ENCODE results near the gene LIMS2.

The LIMS2 gene

GRCh38 chr2:127651971-127652550, 23.3 kb downstream of the LIMS2 start:
- Histone ChIP-seq H3K4me3 (ENCODE audit: low read depth, low read length) (no peak overlapping the region), H2AFZ (ENCODE audit: insufficient read depth, low read length, poor library complexity) (no peak overlapping the region), H4K8ac (ENCODE audit: low read depth, low read length) (no peak overlapping the region), H3K4me1 (ENCODE audit: control insufficient read depth in 1 of 2, insufficient read depth in 2 of 2, low read length in 2 of 2) (peaks cover 12 to 17% of the 10 kb centered on the region in 2 experiments), H2BK5ac (ENCODE audit: low read depth, low read length, poor library complexity) (no peak overlapping the region), H3K4ac (ENCODE audit: low read depth, low read length) (no peak overlapping the region), H2BK120ac (ENCODE audit: insufficient read depth, low read length, poor library complexity) (no peak overlapping the region), H3K23ac (ENCODE audit: low read length) (no peak overlapping the region), H2BK12ac (ENCODE audit: low read length) (peak overlapping the region; percentile 7), H4K91ac (ENCODE audit: low read depth, low read length) (no peak overlapping the region), H3K14ac (ENCODE audit: low read length) (no peak overlapping the region), H3K79me2 (ENCODE audit: control insufficient read depth, insufficient read depth, low read length, poor library complexity) (no peaks in the 10 kb centered on the region), H3K27ac (ENCODE audit: low read depth, low read length) (peak overlapping the region; percentile 42), H3K9me3 (ENCODE audit: insufficient read depth, low read depth, low read length) (peaks cover 2% of the 10 kb centered on the region), H3K27me3 (ENCODE audit: insufficient read depth, low read length) (no peaks in the 10 kb centered on the region), H3K9ac (ENCODE audit: low read length) (no peak overlapping the region), H2AK5ac (ENCODE audit: low read length) (no peak overlapping the region), H4K12ac (ENCODE audit: low read depth, low read length) (no peak overlapping the region), H3K18ac (ENCODE audit: low read length) (no peak overlapping the region), H3K79me1 (ENCODE audit: low read length) (no peaks in the 10 kb centered on the region), H3K36me3 (ENCODE audit: control insufficient read depth in 1 of 2, insufficient read depth in 2 of 2, low read length in 2 of 2) (peaks cover 0 to 2% of the 10 kb centered on the region in 2 experiments), H3K4me2 (ENCODE audit: low read length) (no peak overlapping the region)
- no peak for DNase-seq
- WGBS (ENCODE audit: extremely low coverage, insufficient coverage, insufficient read length), result no CpG with 5 or more reads among the region's 14 CpGs

GRCh38 chr2:127651381-127651809, 23.9 kb downstream of the LIMS2 start:
- Histone ChIP-seq H3K18ac (ENCODE audit: low read length) (no peak overlapping the region), H2BK5ac (ENCODE audit: low read depth, low read length, poor library complexity) (no peak overlapping the region), H3K27me3 (ENCODE audit: insufficient read depth, low read length) (no peaks in the 10 kb centered on the region), H3K9ac (ENCODE audit: low read length) (no peak overlapping the region), H3K4me1 (ENCODE audit: control insufficient read depth in 1 of 2, insufficient read depth in 2 of 2, low read length in 2 of 2) (peaks cover 12 to 17% of the 10 kb centered on the region in 2 experiments), H4K12ac (ENCODE audit: low read depth, low read length) (no peak overlapping the region), H3K23ac (ENCODE audit: low read length) (no peak overlapping the region), H3K27ac (ENCODE audit: low read depth, low read length) (peak overlapping the region; percentile 42), H3K9me3 (ENCODE audit: insufficient read depth, low read depth, low read length) (peaks cover 2% of the 10 kb centered on the region), H3K79me2 (ENCODE audit: control insufficient read depth, insufficient read depth, low read length, poor library complexity) (no peaks in the 10 kb centered on the region), H3K4ac (ENCODE audit: low read depth, low read length) (no peak overlapping the region), H3K36me3 (ENCODE audit: control insufficient read depth in 1 of 2, insufficient read depth in 2 of 2, low read length in 2 of 2) (peaks cover 0 to 2% of the 10 kb centered on the region in 2 experiments), H3K14ac (ENCODE audit: low read length) (no peak overlapping the region), H2AFZ (ENCODE audit: insufficient read depth, low read length, poor library complexity) (no peak overlapping the region), H2AK5ac (ENCODE audit: low read length) (no peak overlapping the region), H2BK120ac (ENCODE audit: insufficient read depth, low read length, poor library complexity) (no peak overlapping the region), H4K91ac (ENCODE audit: low read depth, low read length) (peak overlapping the region; percentile 40), H3K79me1 (ENCODE audit: low read length) (no peaks in the 10 kb centered on the region), H2BK12ac (ENCODE audit: low read length) (peak overlapping the region; percentile 19), H3K4me2 (ENCODE audit: low read length) (no peak overlapping the region), H4K8ac (ENCODE audit: low read depth, low read length) (peak overlapping the region; percentile 18), H3K4me3 (ENCODE audit: low read depth, low read length) (peak overlapping the region; percentile 21)
- no CpG with 5 or more reads among the region's 29 CpGs for WGBS (ENCODE audit: extremely low coverage, insufficient coverage, insufficient read length)
- DNase-seq, result no peak

- no peak for DNase-seq
- peak overlapping the region; percentile 19 for H2BK12ac ChIP-seq (ENCODE audit: low read length)
- no peak overlapping the region for H3K18ac ChIP-seq (ENCODE audit: low read length)
- no peak overlapping the region for H2BK5ac ChIP-seq (ENCODE audit: low read depth, low read length, poor library complexity)
- peaks cover 12 to 17% of the 10 kb centered on the region in 2 experiments for H3K4me1 ChIP-seq (ENCODE audit: control insufficient read depth in 1 of 2, insufficient read depth in 2 of 2, low read length in 2 of 2)
- WGBS (ENCODE audit: extremely low coverage, insufficient coverage, insufficient read length), result no CpG with 5 or more reads among the region's 28 CpGs
- no peak overlapping the region for H3K14ac ChIP-seq (ENCODE audit: low read length)
- H3K79me2 ChIP-seq (ENCODE audit: control insufficient read depth, insufficient read depth, low read length, poor library complexity), result no peaks in the 10 kb centered on the region
- no peak overlapping the region for H3K9ac ChIP-seq (ENCODE audit: low read length)
- no peak overlapping the region for H4K12ac ChIP-seq (ENCODE audit: low read depth, low read length)
- H3K23ac ChIP-seq (ENCODE audit: low read length), result no peak overlapping the region
- no peak overlapping the region for H4K8ac ChIP-seq (ENCODE audit: low read depth, low read length)
- H2BK120ac ChIP-seq (ENCODE audit: insufficient read depth, low read length, poor library complexity), result no peak overlapping the region
- H3K9me3 ChIP-seq (ENCODE audit: insufficient read depth, low read depth, low read length), result peaks cover 2% of the 10 kb centered on the region
- H3K4me2 ChIP-seq (ENCODE audit: low read length), result no peak overlapping the region
- no peaks in the 10 kb centered on the region for H3K27me3 ChIP-seq (ENCODE audit: insufficient read depth, low read length)
- H3K27ac ChIP-seq (ENCODE audit: low read depth, low read length), result no peak overlapping the region
- H3K79me1 ChIP-seq (ENCODE audit: low read length), result no peaks in the 10 kb centered on the region
- peak overlapping the region; percentile 21 for H3K4me3 ChIP-seq (ENCODE audit: low read depth, low read length)
- no peak overlapping the region for H2AFZ ChIP-seq (ENCODE audit: insufficient read depth, low read length, poor library complexity)
- peaks cover 0 to 2% of the 10 kb centered on the region in 2 experiments for H3K36me3 ChIP-seq (ENCODE audit: control insufficient read depth in 1 of 2, insufficient read depth in 2 of 2, low read length in 2 of 2)
- peak overlapping the region; percentile 6 for H4K91ac ChIP-seq (ENCODE audit: low read depth, low read length)
- H3K4ac ChIP-seq (ENCODE audit: low read depth, low read length), result no peak overlapping the region
- no peak overlapping the region for H2AK5ac ChIP-seq (ENCODE audit: low read length)
These were observed 24.4 kb downstream of the LIMS2 start for GRCh38 chr2:127650785-127651380.

- Histone ChIP-seq H3K18ac (ENCODE audit: low read length) (no peak overlapping the region), H3K4me3 (ENCODE audit: low read depth, low read length) (no peak overlapping the region), H3K4me2 (ENCODE audit: low read length) (no peak overlapping the region), H3K14ac (ENCODE audit: low read length) (no peak overlapping the region), H4K12ac (ENCODE audit: low read depth, low read length) (no peak overlapping the region), H2BK120ac (ENCODE audit: insufficient read depth, low read length, poor library complexity) (no peak overlapping the region), H2AK5ac (ENCODE audit: low read length) (peak overlapping the region; percentile 25), H3K27me3 (ENCODE audit: insufficient read depth, low read length) (no peaks in the 10 kb centered on the region), H2AFZ (ENCODE audit: insufficient read depth, low read length, poor library complexity) (no peak overlapping the region), H3K23ac (ENCODE audit: low read length) (no peak overlapping the region), H3K9ac (ENCODE audit: low read length) (no peak overlapping the region), H3K4me1 (ENCODE audit: control insufficient read depth in 1 of 2, insufficient read depth in 2 of 2, low read length in 2 of 2) (peaks cover 12 to 17% of the 10 kb centered on the region in 2 experiments), H2BK12ac (ENCODE audit: low read length) (no peak overlapping the region), H3K79me1 (ENCODE audit: low read length) (no peaks in the 10 kb centered on the region), H4K8ac (ENCODE audit: low read depth, low read length) (no peak overlapping the region), H3K36me3 (ENCODE audit: control insufficient read depth in 1 of 2, insufficient read depth in 2 of 2, low read length in 2 of 2) (peaks cover 0 to 2% of the 10 kb centered on the region in 2 experiments), H3K9me3 (ENCODE audit: insufficient read depth, low read depth, low read length) (peaks cover 2% of the 10 kb centered on the region), H3K27ac (ENCODE audit: low read depth, low read length) (no peak overlapping the region), H3K79me2 (ENCODE audit: control insufficient read depth, insufficient read depth, low read length, poor library complexity) (no peaks in the 10 kb centered on the region), H4K91ac (ENCODE audit: low read depth, low read length) (peak overlapping the region; percentile 6), H3K4ac (ENCODE audit: low read depth, low read length) (no peak overlapping the region), H2BK5ac (ENCODE audit: low read depth, low read length, poor library complexity) (no peak overlapping the region)
- no peak for DNase-seq
- no CpG with 5 or more reads among the region's 17 CpGs for WGBS (ENCODE audit: extremely low coverage, insufficient coverage, insufficient read length)
These were observed 25.1 kb downstream of the LIMS2 start for GRCh38 chr2:127650041-127650784.

All from trophoblast cell (in vitro differentiated cells and primary cell).